Fibroblast of gingiva (primary cell): ENCODE data around the gene TP53I3.
"Not testable (repeated sequence)": the region's sequence is repeated elsewhere in the genome, so short reads cannot be mapped to it uniquely, and the experiment has no call there.

ENCODE experiments used
- DNase-seq: peaks from one replicate; pipeline ENCODE4 v3.0.0-alpha.2; 2011; ENCODE audit warnings: low read depth

The TP53I3 gene

DNA sequence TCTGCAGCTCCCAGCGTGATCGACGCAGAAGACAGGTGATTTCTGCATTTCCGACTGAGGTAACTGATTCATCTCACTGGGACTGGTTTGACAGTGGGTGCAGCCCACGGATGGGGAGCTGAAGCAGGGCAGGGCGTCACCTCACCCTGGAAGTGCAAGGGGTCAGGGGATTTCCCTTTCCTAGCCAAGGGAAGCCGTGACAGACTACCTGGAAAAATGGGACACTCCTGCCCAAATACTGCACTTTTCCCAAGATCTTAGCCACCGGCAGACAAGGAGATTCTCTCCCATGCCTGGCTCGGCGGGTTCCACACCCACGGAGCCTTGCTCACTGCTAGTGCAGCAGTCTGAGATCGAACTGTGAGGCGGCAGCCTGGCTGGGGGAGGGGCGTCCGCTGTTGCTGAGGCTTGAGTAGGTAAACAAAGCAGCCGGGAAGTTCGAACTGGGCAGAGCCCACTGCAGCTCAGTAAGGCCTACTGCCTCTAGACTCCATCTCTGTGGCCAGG lies 10.6 kb upstream of the TP53I3 start:
- DNase-seq: not testable (repeated sequence)

GRCh38 chr2:24093270-24093669 lies 8.6 kb upstream of the TP53I3 start:
- not testable (repeated sequence) for DNase-seq

- DNase-seq: no peak
Measured at GRCh38 chr2:24088821-24089359, 4.3 kb upstream of the TP53I3 start.

GRCh38 chr2:24087032-24087431 lies 2.4 kb upstream of the TP53I3 start:
- DNase-seq: no peak

GRCh38 chr2:24086241-24086640 lies 1.6 kb upstream of the TP53I3 start:
- DNase-seq: no peak

DNA sequence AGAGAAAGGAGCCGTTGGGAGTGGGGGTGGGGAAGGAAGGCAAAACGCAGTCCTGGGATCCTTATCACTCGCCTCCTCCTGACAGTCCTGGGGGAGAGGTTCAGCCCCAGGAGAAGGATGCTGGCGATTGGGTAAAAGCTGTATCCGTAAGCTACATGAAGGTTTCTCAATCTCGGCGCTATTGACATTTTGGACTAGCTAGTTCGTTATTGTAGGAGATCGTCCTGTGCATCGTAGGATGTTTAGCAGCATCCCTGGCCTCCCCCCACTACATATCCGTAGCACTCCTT lies 511 bp upstream of the TP53I3 start:
- DNase-seq: no peak

- peak; percentile 79 for DNase-seq
Measured at GRCh38 chr2:24083567-24084385, 858 bp downstream of the TP53I3 start.

- DNase-seq: no peak
Measured at GRCh38 chr2:24082787-24083566, 1.7 kb downstream of the TP53I3 start.

GRCh38 chr2:24080701-24081100 lies 3.9 kb downstream of the TP53I3 start:
- peak; percentile 60 for DNase-seq

GRCh38 chr2:24077879-24078278 lies 6.8 kb downstream of the TP53I3 start:
- no peak for DNase-seq

DNA sequence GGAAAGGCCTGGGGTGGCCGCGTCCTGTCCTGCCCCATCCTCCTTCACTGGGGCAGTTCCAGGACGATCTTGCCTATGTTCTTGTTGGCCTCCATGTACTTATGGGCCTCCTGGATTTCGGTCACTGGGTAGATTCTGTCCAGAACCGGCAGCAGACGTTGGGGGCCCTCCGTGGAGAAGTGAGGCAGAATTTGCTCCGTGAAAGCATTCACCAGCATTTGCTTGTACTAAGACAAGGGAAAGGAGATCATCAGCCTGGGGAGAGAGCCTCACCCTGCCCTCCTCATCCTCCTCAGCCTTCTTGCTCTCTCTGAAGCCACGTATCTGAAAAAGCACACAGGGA lies 7.1 kb downstream of the TP53I3 start:
- peak; percentile 7 for DNase-seq

- DNase-seq: peak; percentile 11
Measured at GRCh38 chr2:24076849-24077534, 7.6 kb downstream of the TP53I3 start.

DNA sequence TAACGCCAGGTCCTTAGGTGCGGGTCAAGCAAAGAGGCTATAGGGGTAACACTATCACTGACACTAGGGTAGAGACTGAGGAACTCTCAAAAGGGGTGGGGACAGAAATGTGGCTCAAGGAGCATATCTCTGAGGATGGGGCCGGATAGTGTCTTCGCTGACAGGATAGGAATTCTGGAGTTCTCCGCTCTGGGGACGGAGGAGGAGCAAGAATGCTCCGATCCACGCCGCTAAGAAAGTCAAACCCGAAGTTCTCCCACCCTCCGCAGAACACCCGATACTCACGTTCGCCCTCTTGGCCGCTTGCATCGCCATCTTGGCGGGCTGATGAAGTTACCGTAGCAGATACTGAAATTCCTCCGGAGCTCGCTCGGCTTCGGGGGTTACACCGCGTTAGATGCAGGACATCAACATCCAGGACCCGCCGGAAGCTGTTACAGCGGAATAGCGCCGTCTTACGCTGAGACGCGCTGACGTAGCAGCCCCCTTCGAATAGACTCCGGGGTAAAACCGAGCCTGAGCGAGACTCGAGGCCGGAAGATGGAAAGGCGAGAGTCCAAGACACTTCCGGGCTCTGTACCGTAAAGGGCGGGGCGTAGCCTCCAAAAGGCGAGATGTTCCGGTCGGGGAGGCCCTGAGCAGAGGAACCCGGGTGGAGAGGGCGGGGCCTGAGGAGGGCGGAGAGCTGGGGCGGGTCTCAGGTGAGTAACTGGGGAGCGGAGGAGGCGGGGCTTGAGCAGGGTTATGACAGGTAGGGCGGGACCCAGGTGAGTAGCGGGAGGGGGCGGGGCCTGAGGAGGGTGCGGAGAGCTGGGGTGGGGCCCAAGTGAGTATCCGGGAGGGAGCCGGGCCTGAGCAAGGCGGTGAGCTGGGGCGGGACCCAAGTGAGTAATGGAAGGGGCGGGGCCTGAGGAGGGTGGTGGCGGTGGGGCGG lies 8.5 kb downstream of the TP53I3 start, which contains the start of gene SF3B6:
Gene SF3B6 (minus strand): TSS at position 412 of the 934 bp plus-strand sequence. CDS start 97 bp downstream, at position 315.
- DNase-seq: peak; percentile 97

GRCh38 chr2:24075259-24075658 lies 9.4 kb downstream of the TP53I3 start:
- DNase-seq: no peak

DNA sequence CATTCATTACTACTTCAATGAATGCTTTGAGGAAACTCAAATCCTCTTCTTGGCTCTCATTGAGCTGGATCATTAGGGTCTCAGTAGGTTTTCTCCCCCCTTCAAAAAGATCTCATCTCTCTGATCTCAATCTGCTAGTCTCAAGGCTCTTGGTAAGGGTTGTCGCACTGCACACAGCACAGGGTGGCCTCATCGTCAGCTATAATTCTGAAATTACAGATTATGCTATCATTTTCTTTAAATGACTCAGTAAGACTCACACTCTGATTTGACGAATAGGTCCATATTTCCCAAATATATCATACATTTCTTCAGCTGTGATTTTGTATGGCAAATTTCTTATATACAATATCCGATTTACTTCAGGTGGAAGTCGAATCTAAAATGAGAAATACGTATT lies 10.8 kb downstream of the TP53I3 start:
- DNase-seq: no peak

DNA sequence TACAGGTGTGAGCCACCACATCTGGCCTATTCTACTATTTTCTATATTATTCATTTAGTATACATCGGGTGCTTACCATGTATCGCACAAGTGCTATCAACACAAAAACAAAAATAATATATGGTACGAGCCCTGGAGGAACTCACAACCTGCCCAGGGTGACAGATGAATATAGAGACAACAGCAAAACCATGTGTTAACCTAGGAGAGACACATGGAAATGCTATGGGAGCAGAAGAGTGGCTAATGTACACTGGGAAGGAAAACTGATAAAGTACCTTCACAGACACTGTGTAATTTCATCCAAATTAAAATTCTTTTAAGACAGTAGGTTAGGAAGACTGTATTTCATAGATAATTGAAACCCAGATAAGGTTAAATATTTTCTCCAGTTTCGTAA lies 12.4 kb downstream of the TP53I3 start:
- no peak for DNase-seq

DNA sequence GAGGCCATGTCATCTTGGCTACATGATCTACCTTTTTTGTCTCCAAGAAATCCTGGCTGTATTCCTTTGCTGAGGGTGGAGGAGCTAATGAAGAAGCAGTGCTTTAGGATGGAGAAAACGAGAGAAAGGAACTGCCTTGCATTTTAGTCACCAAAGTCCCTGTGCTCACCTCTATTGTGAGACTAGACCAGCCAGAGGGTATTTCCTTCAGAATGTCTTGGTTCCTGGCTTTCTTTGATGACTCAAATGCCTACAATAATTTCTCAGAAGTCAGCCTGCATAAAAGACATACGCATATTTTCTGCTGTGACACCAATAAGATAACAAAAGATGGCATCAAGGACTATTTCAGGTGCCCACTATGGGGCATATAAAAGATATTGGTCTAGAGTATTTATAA lies 19.3 kb downstream of the TP53I3 start:
- DNase-seq: no peak

GRCh38 chr2:24058564-24059271 lies 25.9 kb downstream of the TP53I3 start:
- no peak for DNase-seq

GRCh38 chr2:24055750-24056149 lies 28.9 kb downstream of the TP53I3 start:
- no peak for DNase-seq

GRCh38 chr2:24054366-24055010 lies 30.1 kb downstream of the TP53I3 start:
- no peak for DNase-seq
